DMS53 (cell line): ENCODE results near the gene KCNK17.

Experiments used
- DNase-seq: peaks from one replicate; lab custom pipeline; 2025; lab: John Stamatoyannopoulos, UW

The KCNK17 gene

DNA sequence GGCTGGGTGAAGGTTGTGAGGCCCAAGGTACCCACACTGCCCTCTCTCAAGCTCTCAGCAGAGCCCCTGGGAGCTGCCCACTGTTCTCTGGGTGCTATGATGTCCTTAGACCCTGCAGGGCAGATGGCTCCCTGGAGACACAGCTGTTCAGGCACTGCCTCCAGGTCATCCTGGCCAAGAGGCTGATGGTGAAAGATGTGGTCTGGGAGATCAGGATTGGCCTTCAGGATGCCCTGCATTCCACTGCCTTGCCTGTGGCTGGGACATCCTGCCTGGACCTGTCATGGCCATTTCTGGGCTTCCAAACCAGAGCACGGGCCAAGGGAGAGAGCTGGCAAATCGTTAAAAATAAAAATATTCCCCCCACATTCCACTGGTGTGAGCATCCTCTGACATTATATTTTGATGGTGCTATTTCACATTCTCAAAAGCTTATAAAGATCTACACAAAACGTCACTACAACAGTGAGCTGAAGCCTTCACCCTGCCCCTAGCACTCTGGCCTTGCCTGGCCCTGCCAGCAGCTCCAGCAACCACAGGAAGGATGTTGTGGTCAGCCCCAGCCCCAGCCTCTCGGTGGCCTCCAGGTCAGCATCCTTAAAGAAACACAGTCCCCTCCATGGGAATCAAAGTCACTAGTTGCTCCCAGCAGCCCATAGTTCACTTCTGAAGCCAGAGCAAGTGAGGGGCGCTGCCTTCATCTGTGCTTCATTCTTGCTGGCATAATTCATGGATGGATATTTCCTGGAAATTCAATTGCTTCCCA, 21.7 kb upstream of the KCNK17 start:
- no peak for DNase-seq

- DNase-seq = no peak
Observed at GRCh38 chr6:39333644-39334438, 19.6 kb upstream of the KCNK17 start.

- no peak for DNase-seq
Observed at GRCh38 chr6:39330476-39330875, 16.3 kb upstream of the KCNK17 start.

- peak; percentile 10 for DNase-seq
Observed at GRCh38 chr6:39330057-39330456, 15.8 kb upstream of the KCNK17 start.

GRCh38 chr6:39328066-39328465, 13.8 kb upstream of the KCNK17 start:
- DNase-seq = no peak

DNA sequence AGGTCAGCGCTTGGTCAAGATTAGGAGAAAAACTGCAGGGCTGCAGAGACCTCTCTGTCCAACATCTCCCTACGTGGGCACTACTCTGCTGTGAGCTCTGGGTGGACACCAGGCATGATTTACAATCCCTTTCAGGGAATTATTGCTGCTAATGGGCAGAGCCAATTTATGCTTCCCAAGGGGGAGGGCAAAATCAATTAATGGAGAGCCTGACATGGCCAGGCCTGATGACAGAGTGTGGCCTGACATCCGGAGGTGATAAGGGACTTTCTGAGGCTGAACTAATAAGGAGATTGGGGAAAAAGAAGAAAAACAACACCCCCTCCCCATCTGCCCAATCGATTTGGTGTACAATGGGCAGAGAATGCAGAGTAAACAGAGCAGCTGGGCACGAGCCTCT, 13.3 kb upstream of the KCNK17 start:
- DNase-seq = no peak

DNA sequence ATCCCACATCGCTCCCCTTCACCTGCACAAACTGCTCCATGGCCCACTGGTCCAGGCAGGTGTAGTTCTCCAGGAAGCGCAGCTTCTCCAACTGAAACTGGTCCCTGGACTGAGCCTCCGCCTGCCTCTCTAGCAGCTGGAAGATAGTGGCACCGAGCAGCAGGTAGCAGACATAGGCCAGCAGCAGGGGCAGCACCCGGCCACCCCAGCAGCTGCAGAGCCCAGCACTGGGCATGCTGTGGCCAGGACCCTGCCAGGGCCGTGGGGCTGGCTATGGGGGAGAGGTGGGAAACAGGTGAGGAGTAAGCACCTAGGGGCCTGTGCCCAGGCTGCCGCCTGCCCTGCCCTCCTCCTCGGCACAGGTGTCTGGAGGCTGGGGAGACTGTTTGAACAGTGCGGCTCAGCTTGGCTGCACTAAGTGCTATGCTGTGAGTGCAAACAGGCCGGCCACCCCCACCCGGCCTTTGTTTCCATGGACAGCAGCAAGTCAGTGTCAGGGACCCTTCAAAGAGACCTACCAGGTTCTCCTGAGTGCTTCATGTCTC, 8.2 kb upstream of the KCNK17 start, which contains the start of gene KCNK16:
KCNK16 (minus strand) TSS at position 397 of the 545 bp plus-strand sequence; CDS start at position 235, 162 bp downstream.
- peak; percentile 56 for DNase-seq

GRCh38 chr6:39321761-39322160, 7.5 kb upstream of the KCNK17 start:
- DNase-seq = no peak

- no peak for DNase-seq
Observed at GRCh38 chr6:39320363-39320984, 6.3 kb upstream of the KCNK17 start.

GRCh38 chr6:39319621-39320362, 5.6 kb upstream of the KCNK17 start:
- no peak for DNase-seq

- no peak for DNase-seq
Observed at GRCh38 chr6:39317256-39317655, 3.0 kb upstream of the KCNK17 start.

- DNase-seq = peak; percentile 55
Observed at GRCh38 chr6:39313526-39314272, 520 bp downstream of the KCNK17 start.

DNA sequence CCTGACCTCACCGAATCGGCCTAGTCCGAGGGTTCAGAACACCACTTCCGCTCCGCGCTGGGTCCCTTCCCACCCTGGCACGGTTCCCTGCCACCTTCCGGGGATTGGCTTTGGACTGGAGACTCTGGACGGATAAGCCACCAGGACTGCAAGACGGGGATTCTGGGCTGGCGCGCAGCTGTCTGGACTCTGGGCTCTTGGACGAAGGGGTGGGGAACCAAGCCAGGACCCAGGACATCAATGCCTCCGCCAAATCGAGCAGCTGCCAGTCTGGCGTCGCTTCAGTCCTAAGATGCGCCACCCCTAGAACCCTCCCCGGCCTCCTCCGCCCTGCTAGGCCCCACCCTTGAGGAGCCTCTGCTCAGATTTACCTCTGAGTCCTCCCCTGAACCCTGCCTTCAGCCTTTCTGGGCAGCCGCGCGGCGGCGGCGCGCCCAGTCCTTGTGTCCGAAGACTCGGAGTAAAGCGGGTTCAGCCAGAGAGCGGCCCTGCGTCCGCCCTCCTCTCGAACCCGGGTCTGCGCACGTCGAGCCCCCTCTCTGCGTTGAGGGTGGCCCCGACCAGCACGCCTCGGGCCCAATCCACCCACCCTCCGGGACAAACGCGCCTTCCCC, 1.2 kb downstream of the KCNK17 start:
- DNase-seq = no peak

DNA sequence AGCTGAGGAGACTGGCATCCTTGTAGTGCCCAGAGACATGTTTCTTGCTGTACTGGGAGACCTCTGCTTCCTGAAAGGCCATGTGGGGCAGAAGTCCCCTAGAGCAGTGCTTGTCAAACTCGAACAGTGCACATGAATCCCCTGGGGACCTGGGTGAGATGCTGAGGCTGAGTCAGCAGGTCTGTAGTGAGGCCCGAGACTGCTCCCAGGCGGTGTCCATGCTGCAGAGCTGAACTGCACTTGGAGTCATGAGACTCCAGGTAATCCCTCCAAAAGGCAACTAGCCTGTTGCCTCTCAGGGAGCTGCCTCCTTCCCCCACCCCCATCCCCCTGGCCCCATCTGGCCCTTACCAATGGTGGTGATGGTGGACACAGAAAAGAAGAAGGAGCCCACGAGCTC, 3.7 kb downstream of the KCNK17 start:
- no peak for DNase-seq

DNA sequence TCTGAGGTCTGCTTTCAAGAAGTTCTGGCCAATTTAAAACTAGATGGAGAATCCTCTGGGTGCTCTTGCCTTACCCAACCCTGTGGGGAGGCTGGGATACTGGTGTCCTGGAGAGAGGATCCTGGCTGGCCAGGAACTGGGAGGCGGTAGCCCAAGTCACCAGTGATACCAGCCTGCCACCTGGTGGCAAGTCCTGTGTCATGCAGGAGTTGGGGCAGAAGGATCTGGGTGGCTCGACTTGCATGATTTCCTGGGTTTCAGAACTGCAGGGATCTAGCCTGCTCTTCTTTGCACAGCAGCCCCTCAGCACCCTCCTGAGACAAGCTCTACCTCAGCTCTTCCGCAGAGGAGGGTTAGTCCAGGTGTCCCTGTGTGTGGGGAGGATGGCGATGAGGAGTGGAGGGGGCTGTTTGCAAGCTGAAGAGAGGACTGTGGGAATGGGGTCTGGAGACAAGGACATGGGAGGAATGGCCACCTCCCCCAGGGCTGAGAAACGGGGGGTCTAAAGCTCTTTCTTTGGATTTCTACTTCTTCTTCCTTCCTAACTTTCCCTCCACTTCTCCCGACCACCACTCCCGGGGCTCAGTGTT, 4.2 kb downstream of the KCNK17 start:
- DNase-seq = peak; percentile 87

DNA sequence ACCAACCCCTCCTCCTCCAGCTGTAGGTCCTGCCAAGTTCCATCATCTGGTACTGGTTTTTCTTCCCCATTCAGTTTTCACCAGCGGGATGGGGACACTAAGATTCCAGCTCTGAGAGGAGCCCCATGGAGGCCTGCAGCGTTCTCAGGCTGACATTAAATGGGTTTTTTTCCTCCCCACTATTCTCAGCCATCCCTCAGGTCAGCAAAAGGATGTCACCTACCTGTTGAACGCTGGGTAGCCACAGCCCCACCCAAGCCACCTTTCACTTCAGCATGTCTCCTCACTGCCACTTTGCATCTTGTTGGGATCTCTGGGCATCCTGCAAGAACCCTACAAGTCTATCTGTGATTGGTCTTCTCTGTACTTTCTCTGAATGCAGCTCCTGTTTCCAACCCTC, 6.8 kb downstream of the KCNK17 start:
- no peak for DNase-seq

GRCh38 chr6:39304951-39305350, 9.3 kb downstream of the KCNK17 start:
- no peak for DNase-seq

DNA sequence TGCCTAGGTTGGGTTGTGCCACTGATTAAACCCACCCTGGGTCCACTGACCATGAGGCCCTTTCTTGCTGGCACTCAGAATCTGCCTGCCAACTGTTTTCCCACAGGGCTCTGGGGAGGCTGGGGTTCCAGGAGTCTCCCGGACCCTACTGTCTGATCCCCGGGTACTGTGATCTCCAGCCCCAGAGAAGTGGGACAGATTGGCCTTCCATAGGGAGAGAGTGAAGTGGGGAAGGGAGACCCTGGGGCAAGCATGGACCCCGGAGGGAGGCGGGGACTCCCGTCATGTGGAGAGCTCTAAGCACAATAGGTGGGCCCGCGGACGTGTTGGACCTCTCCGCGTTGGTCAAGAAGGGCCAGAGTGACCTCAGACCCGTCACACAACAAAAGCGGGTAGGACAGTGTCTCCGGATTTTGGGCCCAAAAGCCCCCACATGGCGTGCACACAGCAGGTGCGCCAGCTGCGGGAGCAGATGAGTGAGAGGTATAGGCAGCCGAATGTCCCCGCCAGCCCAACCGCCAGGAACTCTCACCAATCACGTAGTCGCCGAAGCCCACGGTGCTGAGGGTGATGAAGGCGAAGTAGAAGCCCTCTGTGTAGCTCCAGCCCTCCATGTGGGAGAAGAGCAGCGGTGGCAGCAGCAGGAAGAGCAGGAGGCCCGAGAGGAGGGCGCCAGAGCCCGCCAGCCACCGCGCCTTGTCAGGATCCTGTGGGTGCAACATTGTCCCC, 10.6 kb downstream of the KCNK17 start:
- DNase-seq = no peak

DNA sequence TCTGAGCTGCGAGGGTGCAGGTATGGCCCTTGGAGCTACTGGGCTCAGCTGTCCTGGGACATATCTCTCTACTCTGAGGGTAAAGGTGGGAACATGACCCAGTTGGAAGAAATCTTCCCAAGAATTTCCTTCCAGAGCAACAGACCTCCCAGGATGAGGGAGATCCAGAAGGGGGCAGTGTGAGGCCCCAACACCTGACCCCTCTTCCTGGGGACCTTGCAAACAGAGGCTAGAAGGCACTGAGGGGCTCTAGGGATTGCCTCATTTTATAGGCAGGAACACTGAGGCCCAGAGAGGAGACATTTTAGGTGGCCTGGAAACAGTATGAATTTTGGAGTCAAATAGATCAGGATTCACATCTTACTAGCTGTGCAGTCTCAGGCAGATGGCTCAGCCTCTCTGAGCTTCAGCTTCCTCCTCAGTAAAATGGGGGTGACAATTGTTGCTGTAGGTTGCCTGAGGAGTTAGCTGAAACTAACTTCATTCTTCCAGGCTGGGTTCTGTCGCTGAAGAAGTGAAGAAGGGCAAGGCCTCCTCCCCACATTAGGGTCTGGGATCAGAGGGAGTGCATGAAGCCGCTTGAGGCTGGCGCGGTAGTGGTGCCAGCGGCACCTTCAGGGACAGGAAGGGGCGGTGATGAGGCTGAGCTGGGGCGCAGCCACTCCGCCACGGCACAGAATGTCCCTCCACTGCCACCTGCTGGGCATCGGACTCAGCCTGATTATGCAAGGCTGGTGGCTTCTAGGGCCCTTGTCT, 11.4 kb downstream of the KCNK17 start:
- peak; percentile 92 for DNase-seq
